GM18498 (cell line): ENCODE results near the gene EYA3.

ENCODE experiments used
- ATAC-seq: cut with Tn5 transposase; IDR thresholded peaks from one replicate; pipeline ENCODE4 v1.9.1; 2021; ENCODE audit warnings: mild to moderate bottlenecking, moderate library complexity; ENCODE audit not compliant: unreplicated experiment

Gene EYA3, protein sequence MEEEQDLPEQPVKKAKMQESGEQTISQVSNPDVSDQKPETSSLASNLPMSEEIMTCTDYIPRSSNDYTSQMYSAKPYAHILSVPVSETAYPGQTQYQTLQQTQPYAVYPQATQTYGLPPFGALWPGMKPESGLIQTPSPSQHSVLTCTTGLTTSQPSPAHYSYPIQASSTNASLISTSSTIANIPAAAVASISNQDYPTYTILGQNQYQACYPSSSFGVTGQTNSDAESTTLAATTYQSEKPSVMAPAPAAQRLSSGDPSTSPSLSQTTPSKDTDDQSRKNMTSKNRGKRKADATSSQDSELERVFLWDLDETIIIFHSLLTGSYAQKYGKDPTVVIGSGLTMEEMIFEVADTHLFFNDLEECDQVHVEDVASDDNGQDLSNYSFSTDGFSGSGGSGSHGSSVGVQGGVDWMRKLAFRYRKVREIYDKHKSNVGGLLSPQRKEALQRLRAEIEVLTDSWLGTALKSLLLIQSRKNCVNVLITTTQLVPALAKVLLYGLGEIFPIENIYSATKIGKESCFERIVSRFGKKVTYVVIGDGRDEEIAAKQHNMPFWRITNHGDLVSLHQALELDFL

DNA sequence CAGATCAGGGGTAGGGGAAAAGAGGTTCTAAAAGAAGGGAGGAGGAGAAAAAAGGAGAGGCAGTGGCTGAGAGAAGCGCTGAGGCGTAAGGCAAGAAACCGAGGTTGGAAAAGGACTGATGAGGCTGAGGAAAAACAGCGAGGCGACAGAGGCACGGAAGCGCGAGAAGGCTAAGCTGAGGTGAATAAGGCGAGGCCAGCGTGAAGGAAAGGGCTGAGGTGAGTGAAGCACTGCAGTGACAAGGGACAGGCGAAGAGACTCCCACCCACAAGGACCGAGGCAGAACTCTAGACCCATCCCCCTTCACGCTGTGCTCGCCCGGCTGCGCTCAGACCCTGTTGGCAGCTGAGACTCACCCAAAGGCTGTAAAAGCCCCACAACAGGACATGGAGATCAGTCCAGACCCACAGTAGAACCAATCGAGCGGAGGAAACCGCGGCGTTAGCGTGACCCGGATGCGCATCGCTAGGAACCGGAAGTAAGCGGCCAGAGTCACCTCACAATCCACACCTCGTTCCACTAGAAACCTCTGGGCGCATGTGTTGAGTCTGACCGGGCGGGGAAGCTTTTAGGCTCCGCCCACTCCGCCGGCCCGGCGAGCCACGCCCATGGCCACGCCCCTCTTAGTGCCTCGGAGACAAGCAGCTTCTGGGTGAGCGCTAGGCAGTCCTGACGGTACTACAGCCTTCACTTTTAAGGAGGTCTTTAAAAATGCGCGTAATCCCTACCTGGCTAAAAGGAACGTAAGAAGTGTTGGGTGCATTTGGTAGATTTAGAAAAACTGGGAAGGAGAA lies at the start of gene EYA3:
EYA3 (minus strand) TSS at position 443 of the 794 bp plus-strand sequence. CDS start 30,584 bp downstream, outside the sequence.
- peak; percentile 84 for ATAC-seq

DNA sequence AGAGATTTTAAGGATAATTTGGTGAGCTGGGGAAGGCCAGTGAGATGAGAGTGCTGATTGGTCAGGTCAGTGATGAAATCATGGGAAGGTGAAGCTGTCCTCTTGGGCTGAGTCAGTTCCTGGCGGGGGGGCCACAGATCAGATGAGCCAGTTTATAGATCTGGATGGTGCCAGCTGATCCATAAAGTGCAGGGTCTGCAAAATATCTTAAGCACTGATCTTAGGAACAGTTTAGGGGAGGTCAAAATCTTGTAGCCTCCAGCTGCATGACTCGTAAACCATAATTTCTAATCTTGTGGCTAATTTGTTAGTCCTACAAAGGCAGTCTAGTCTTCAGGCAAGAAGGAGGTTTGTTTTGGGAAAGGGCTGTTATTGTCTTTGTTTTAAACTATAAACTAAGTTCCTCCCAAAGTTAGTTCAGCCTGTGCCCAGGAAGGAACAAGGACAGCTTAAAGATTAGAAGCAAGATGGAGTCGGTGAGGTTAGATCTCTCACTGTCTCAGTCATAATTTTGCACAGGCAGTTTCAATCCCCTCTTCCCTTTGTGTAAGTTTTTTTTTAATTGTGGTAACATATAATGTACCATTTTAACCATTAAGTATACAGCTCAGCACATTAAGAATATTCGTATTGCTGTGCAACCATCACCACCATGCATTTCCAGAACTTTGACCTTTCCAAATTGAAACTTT lies 48.7 kb upstream of the EYA3 start:
- no peak for ATAC-seq

DNA sequence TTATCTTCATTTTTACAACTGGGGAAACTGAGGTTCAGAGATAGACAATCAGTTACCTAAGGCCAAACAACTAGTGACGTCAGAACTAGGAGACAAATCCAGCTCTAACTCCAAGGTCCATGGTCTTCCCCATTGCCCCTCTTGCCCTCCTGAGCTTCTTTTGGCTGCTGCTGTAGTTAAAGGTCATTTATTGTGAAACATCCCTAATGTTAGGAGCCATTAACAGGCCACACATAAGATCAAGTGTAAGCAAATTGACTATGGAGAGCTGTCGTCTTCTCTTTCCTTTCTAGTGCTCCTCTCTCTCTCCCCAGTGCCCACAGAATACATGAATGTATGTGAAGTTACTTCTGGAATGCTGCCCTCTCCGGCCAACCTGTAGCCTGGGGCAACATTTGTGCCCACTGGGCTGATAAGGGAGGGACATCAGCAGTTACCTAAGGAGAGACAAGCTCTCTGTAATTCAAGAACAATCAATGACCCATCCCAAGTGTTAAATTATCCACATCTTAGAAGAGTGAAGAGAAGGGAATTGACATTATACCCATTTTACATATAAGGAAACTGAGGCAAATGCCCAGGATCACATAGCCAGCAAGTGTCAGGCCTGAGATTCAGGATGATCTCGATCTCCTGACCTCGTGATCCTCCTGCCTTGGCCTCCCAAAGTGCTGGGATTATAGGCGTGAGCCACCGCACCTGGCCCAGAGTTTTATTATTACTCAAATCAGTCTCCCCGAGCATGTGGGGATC lies 47.9 kb upstream of the EYA3 start:
- ATAC-seq: no peak

DNA sequence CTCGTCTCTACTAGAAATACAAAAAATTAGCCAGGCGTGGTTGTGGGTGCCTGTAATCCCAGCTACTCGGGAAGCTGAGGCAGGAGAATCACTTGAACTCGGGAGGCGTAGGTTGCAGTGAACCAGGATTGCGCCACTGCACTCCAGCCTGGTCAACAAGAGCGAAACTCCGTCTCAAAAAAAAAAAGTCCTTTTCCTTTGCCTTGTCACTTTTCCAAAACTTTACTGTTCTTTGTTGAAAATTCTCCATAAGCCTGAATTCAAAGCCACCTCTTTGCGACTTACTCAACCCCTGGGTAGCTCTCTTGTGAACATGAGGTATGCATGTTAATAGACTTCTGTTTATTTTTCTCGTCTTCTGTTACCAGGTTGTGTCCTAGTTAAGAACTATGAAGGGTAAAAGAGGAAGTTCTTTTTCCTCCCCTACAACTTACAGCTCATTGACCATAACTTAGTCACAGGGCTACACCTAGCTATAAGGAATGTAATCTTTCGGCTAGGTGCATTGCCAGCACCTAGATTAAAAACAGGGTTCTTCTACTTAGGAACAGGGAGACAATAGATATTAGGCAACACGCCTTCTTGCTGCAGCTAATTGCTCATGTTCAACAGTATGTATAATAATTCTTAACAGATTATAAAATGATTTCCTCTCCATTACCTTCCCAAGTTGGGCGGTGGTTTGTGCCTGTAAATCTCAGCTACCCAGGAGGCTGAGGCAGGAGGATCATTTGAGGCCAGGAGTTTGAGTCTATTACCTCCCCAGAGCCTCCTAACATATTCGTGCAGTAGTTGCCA lies 47.2 kb upstream of the EYA3 start:
- no peak for ATAC-seq

DNA sequence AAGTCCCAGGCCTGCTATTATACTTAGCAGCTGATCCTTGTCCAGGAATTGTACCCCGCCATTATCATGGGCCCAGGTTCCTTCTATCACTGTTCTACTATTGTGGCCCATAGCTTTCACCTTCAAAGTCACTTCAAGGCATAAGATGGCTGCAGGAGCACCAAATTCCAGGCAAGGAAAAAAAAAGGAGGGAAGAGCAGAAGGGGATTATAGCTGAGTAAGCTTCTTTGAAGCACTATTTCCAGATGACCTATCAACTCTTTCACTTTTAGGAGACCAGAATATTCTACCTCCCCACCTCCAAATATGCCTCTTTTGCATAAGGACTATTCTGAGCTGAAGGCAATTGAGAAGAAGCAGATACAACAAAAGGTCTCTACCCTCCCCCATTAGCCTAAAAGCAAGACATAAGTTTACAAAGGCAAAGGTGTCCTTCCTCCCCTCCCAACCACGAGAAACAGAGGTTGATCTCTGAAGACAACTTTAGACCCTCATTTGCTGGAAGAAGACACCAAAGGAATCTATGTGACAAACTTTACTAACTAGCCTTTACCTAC lies 46.3 kb upstream of the EYA3 start:
- ATAC-seq: no peak

DNA sequence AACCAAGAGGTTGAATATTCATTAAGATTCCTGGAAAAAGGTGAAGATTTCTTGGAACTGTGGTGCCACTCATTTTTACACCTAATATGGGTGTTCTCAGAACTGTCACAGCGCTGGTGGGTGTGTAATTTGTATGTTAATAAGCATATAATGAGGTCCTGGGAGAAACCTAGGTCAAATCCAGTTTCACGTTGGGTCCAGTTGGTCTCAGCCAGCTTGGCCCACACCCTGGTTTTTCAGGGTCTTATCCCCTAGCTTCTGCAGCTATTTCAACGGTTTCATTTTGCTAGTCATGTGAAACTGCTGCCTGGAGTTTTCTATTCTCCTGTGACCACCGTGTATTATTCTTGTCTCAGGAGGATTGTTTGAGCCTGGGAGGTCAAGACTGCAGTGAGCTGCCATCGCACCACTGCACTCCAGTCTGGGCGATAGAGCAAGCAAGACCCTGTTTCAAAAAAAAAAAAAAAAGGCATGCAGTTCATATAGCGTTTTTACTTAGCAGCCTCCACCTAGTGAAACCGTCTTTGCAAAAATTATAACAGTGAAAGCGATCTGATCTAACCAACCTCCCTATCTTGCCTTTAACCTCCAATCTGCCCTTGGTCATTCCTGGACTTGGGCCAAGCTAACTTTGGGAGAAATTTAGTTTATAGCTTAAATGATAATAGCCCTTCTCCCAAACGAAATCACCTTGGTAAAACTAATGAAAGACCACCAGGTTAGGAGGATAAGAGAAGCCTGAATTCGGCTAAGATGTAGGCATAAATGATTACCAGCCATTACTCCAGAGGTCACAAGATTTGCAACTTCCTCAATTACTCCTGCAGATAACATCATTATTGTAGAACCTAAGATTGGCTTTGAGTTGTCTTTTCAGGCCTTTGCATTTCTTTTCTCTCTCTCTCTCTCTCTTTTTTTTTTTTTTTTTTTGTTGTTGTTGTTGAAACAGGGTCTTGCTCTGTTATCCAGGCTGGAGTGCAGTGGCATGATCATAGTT lies 44.1 kb upstream of the EYA3 start:
- ATAC-seq: no peak

DNA sequence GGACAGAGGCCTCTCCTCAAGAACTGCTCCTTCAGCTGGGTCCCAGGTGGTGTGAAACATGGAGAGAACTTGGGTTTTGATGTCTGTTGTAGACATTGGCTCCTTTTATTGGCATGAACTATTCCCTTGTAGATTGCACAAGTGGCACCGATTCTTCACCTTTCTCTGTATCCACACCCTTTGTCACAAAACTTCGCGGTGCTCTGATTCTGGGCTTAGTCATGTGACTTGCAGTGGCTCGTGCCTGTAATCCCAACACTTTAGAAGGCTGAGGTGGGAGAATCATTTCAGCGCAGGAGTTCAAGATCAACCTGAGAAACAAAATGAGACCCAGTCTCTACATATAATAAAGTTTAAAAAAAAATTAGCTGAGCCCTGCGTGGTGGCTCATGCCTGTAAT lies 42.5 kb upstream of the EYA3 start:
- no peak for ATAC-seq

DNA sequence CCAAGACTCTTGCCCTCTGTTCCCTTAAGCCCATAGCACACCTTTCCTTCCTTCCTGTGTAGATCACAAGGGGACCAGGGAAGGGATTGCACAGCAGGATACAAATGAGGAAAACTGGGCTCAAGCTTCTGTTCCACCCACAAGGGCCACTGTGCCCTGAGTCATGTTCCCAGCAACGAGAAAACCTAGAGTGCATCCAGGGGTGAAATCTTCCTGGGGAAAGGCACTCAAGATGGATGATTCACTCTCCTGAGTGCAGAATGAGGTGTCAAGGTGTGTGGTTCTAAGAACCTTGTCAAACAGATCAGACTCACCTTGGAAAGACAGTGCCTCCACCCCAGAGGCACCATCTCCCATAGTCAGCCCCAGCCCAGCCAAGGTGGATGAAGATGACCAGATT lies 40.7 kb upstream of the EYA3 start:
- no peak for ATAC-seq

DNA sequence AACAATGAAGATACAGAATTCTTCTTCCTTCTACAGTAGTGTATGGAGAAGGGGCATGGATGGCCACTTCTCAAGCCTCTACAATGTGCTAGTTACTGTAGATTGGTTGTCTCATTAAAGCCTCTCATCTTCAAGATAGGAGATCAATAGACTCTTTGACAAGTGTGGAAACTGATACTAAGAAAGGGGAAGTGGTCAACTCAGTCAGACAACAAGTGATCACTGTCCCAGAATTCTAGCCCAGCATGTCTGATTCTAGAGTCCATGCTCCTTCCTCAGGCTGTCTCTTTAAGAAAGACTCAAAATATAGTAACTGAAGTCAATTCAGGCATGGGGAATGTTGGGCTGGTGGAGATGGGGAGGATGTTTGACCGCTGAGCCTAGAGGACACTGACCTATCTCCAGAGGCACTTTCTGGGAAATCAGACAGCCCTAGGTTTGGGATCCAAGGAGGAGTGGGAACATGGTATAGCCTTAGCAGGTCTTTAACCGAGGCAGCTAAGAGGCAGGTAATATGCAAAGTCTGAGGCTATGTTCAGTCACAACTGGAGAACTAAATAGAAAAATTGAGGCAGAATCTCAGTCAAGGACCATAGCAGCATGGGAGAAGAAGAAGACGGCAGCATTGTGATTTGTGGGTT lies 39.3 kb upstream of the EYA3 start:
- peak; percentile 83 for ATAC-seq

DNA sequence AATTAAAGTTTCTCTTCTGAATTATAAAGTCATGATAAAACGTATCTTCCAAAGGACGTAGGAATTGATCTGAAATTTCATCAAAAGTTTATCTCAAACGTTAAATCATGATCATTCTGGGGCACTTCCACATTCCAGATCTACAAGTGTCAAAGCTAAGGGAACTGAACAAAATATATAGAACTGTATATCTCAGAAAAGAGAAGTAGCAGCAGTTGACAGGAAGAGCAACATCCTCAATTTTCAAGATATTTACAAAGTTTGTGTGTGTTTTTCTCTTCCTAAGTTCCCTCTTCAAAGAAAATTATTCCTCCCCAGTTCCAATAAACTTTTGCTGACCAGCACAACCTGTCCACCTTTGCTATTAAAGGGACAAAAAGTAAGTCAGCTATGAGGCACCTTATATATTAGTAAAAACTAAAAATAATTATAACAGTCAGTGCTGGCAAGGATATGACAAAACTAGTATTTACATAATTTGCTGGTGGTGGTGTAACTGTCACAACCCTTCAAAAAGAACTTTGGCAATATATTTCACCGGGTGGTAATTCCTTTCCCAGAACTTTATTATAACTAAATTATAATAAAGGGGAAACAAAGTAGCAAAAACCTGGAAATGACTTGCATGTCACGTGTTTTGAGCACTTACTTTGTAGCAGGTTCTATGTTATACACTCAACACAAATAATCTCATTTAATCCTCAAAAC lies 38.5 kb upstream of the EYA3 start:
- ATAC-seq: no peak

DNA sequence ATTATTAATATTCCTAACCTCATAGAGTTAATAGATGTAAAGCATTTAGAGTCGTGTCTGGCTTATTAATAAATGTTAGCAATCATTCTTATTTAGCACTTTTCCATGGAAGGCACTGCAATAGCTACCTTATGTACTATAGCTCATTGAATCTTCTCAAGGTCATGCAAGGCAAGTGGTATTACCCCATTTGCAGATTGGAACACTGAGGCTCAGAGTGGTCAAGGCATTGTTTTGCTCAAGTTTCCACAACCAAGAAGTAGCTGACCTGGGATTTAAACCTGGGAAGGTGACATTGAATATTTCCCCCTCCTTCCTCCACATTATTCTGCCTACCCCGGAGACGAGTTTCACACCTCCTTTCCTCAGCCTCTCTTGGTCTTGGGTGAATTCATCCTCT lies 37.8 kb upstream of the EYA3 start:
- no peak for ATAC-seq

DNA sequence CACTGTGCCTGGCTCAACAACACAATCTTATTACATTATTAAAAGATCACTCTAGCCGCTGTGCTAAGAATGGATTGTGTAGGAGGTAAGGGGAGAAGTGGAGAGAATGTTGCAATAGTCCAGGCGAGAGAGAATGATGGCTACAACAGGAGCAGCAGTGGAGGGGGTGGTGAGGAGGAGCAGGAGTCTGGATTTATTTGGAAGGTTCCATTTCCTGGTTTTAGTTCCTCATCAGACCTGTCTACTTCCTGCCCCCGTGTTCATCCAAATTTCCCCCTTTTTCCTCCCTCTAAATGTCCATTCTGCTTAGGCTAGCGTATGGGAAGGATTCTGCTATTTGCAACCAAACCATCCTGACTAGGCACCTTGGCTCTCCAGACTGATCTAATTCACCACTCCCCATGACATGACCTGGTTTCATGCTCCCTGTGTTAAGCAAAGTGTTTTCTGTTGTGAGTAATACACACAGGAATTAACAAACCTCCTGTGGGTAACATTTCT lies 35.1 kb upstream of the EYA3 start:
- no peak for ATAC-seq

DNA sequence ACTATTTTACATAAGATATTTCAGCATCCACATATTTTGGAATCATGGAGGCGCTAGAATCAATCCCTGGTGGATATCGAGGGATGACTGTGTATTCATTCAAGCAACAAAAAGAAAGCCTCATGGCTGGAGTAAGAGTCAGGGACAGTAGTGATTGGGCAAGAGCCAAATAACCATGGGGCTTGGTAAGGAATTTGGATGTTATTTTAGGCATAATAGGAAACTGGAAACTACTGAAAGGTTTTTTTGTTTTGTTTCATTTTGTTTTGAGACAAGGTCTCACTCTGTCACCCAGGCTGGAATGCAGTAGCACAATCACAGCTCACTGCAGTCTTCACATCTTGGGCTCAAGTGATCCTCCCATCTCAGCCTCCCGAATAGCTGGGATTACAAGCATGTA lies 33.8 kb upstream of the EYA3 start:
- ATAC-seq: no peak

DNA sequence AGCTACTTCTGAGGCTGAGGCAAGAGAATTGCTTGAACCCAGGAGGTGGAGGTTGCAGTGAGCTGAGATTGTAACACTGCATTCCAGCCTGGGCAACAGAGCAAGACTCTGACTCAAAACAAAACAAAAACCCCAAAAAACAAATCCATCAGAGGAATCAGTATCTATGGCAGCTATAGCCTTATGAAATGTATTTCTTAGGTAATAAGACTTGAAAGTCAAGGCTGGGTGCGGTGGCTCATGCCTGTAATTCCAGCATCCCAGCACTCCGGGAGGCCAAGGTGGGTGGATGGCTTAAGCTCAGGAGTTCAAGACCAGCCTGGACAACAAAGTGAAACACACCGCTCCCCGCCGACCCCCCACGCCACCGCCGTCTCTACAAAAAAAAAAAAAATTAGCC lies 31.1 kb upstream of the EYA3 start:
- ATAC-seq: no peak

DNA sequence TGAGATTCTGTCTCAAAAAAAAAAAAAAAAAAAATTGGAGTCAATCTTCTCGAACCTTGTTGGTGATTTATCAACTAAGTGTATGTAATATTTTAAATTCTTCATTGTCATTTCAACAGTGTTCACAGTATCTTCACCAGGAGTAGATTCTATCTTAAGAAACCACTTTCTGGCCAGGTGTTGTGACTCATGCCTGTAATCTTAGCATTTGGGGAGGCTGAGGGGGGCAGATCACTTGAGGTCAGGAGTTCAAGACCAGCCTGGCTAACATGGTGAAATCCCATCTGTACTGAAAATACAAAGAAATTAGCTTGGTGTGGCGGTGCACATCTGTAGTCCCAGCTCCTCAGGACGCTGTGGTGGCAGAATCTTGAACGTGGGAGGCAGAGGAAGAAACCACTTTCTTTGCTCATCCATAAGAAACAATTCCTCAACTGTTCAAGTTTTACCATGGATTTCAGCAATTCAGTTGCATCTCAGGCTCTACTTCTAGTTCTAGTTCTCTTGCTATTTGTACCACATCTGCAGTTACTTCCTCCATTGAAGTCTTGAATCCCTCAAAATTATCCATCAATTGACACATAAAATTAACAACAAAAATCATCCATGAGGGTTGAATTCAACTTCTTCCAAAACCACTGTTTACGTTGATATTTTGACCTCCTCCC lies 30.4 kb upstream of the EYA3 start:
- no peak for ATAC-seq

DNA sequence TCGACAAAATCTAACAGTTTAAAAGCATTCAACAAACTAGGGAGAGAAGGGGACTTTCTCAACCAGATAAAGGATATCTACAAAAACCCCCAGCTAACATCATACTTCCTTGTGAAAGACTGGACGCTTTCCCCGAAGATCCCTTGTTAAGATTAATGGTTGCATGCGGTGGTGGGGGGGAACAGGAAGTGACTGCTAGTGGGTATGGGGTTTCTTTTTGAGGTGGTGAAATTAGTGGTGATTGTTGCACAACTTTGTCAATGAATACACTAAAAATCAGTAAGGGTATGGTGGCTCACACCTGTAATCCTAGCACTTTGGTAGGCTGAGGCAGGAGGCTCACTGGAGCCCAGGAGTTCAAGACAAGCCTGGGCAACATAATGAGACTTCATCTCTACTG lies 26.9 kb upstream of the EYA3 start:
- ATAC-seq: no peak
